ENCODE data around the gene ARSB. TPM values are rescaled to one million over a fixed set of nuclear protein-coding genes. Genes with fewer than 3 reads are reported as not detected.

Gene ARSB
- total RNA-seq, 1 donor from 2014 or later = 23.5 TPM

GRCh38 chr5:78905084-78905938 lies 79.8 kb downstream of the ARSB start:
- Mint-ChIP-seq H3K4me1 (ENCODE audit: low read depth, unreplicated experiment) (peaks cover 32% of the 10 kb centered on the region), H3K4me3 (ENCODE audit: unreplicated experiment) (no peak overlapping the region), H3K27ac (ENCODE audit: unreplicated experiment) (no peak overlapping the region), H3K36me3 (ENCODE audit: unreplicated experiment) (no peaks in the 10 kb centered on the region), H3K27me3 (ENCODE audit: unreplicated experiment) (peaks cover 6% of the 10 kb centered on the region), H3K9me3 (ENCODE audit: unreplicated experiment) (peaks cover 7% of the 10 kb centered on the region)
- no peak for TF ChIP-seq CTCF (IDR thresholded peaks at IDR 0.05; ENCODE audit: partially characterized antibody, unreplicated experiment)
- DNase-seq = no peak

- Mint-ChIP-seq H3K4me1 (ENCODE audit: low read depth, unreplicated experiment) (peaks cover 24% of the 10 kb centered on the region), H3K4me3 (ENCODE audit: unreplicated experiment) (no peak overlapping the region), H3K27me3 (ENCODE audit: unreplicated experiment) (peaks cover 6% of the 10 kb centered on the region), H3K9me3 (ENCODE audit: unreplicated experiment) (peaks cover 7% of the 10 kb centered on the region), H3K36me3 (ENCODE audit: unreplicated experiment) (no peaks in the 10 kb centered on the region), H3K27ac (ENCODE audit: unreplicated experiment) (no peak overlapping the region)
- no peak for TF ChIP-seq CTCF (IDR thresholded peaks at IDR 0.05; ENCODE audit: partially characterized antibody, unreplicated experiment)
- no peak for DNase-seq
These were observed 81.2 kb downstream of the ARSB start for GRCh38 chr5:78903861-78904260.

GRCh38 chr5:78903353-78903752 lies 81.8 kb downstream of the ARSB start:
- no peak for TF ChIP-seq CTCF (IDR thresholded peaks at IDR 0.05; ENCODE audit: partially characterized antibody, unreplicated experiment)

GRCh38 chr5:78899922-78900362 lies 85.2 kb downstream of the ARSB start:
- Mint-ChIP-seq H3K36me3 (ENCODE audit: unreplicated experiment) (no peaks in the 10 kb centered on the region), H3K27me3 (ENCODE audit: unreplicated experiment) (no peaks in the 10 kb centered on the region), H3K9me3 (ENCODE audit: unreplicated experiment) (peaks cover under 1% of the 10 kb centered on the region), H3K4me3 (ENCODE audit: unreplicated experiment) (no peak overlapping the region), H3K4me1 (ENCODE audit: low read depth, unreplicated experiment) (peaks cover 10% of the 10 kb centered on the region), H3K27ac (ENCODE audit: unreplicated experiment) (no peak overlapping the region)
- peak; percentile 63 for DNase-seq
- TF ChIP-seq CTCF (IDR thresholded peaks at IDR 0.05; ENCODE audit: partially characterized antibody, unreplicated experiment) = peak; percentile 84

More at GRCh38 chr5:78903353-78903752, 81.8 kb downstream of the ARSB start:
- Mint-ChIP-seq H3K27me3 (ENCODE audit: unreplicated experiment) (peaks cover 3% of the 10 kb centered on the region), H3K4me3 (ENCODE audit: unreplicated experiment) (no peak overlapping the region), H3K27ac (ENCODE audit: unreplicated experiment) (no peak overlapping the region), H3K36me3 (ENCODE audit: unreplicated experiment) (no peaks in the 10 kb centered on the region), H3K9me3 (ENCODE audit: unreplicated experiment) (peaks cover 7% of the 10 kb centered on the region), H3K4me1 (ENCODE audit: low read depth, unreplicated experiment) (peaks cover 19% of the 10 kb centered on the region)
- DNase-seq = no peak

- H3K27me3 Mint-ChIP-seq (ENCODE audit: unreplicated experiment) = no peaks in the 10 kb centered on the region
- DNase-seq = no peak
- peaks cover 7% of the 10 kb centered on the region for H3K4me1 Mint-ChIP-seq (ENCODE audit: low read depth, unreplicated experiment)
- H3K4me3 Mint-ChIP-seq (ENCODE audit: unreplicated experiment) = no peak overlapping the region
- no peaks in the 10 kb centered on the region for H3K36me3 Mint-ChIP-seq (ENCODE audit: unreplicated experiment)
- H3K9me3 Mint-ChIP-seq (ENCODE audit: unreplicated experiment) = no peaks in the 10 kb centered on the region
- H3K27ac Mint-ChIP-seq (ENCODE audit: unreplicated experiment) = no peak overlapping the region
- TF ChIP-seq CTCF (IDR thresholded peaks at IDR 0.05; ENCODE audit: partially characterized antibody, unreplicated experiment) = no peak
These were observed 89.0 kb downstream of the ARSB start for GRCh38 chr5:78896132-78896531.
